Epithelial cell of esophagus (primary cell): Measurements from ENCODE around the gene TUBGCP6.

ENCODE experiments used
- DNase-seq: peaks from one replicate; pipeline ENCODE4 v3.0.0; 2010; ENCODE audit warnings: low read depth
- H3K4me3 ChIP-seq: 2 replicates; pipeline ENCODE4 v1.5.1; 2011; ENCODE audit warnings: mild to moderate bottlenecking, low read length, control low read depth
- CTCF ChIP-seq: IDR thresholded peaks from 2 replicates; pipeline ENCODE4 v1.5.1; 2011; ENCODE audit warnings: low read depth, mild to moderate bottlenecking, low read length, control low read depth, inconsistent platforms; ENCODE audit not compliant: insufficient read depth; ENCODE audit errors: missing control alignments

TUBGCP6 gene

GRCh38 chr22:50200461-50201190 lies 44.2 kb downstream of the TUBGCP6 start, which contains the start of gene SELENOO:
Gene SELENOO, plus strand, starts transcription at chr22:50201011. Its CDS starts 26 bp downstream, at chr22:50201037.
- TF ChIP-seq CTCF = no peak
- peak; percentile 89 for DNase-seq
- H3K4me3 ChIP-seq = peak within 1 kb of the TSS; percentile 75

- no peak for TF ChIP-seq CTCF
- peak overlapping the region; percentile 75 for H3K4me3 ChIP-seq
- DNase-seq = no peak
Measured at GRCh38 chr22:50199829-50200460, 44.9 kb downstream of the TUBGCP6 start.

- TF ChIP-seq CTCF = no peak
- no peak for DNase-seq
- H3K4me3 ChIP-seq = no peak overlapping the region
Measured at GRCh38 chr22:50199251-50199721, 45.5 kb downstream of the TUBGCP6 start.

- no peak for DNase-seq
- TF ChIP-seq CTCF = no peak
Measured at GRCh38 chr22:50198624-50199017, 46.2 kb downstream of the TUBGCP6 start.

GRCh38 chr22:50197856-50198623 lies 46.8 kb downstream of the TUBGCP6 start:
- DNase-seq = no peak

More at GRCh38 chr22:50198624-50199017, 46.2 kb downstream of the TUBGCP6 start:
- no peak overlapping the region for H3K4me3 ChIP-seq

More at GRCh38 chr22:50197856-50198623, 46.8 kb downstream of the TUBGCP6 start:
- H3K4me3 ChIP-seq = no peak overlapping the region
- TF ChIP-seq CTCF = no peak
